HEK293T (cell line): ENCODE measurements around the gene MAN1A2.
A peak's percentile ranks its signal among the peaks of the same experiment; 100 is the strongest.

Source experiments
- CTCF ChIA-PET: fragments of 350-600 bp; formaldehyde crosslinking; extraction: SDS; loops from one replicate; lab custom pipeline; 2021; ENCODE audit warnings: antibody characterized with exemption, inconsistent platforms; lab: Yijun Ruan, JAX
- POLR2A ChIA-PET: fragments of 350-600 bp; formaldehyde crosslinking; extraction: SDS; loops from one replicate; lab custom pipeline; 2020; ENCODE audit warnings: antibody characterized with exemption, inconsistent platforms; lab: Yijun Ruan, JAX
- DNase-seq: peaks from one replicate; pipeline ENCODE4 v3.0.0; 2012; ENCODE audit warnings: mixed read lengths; ENCODE audit errors: extremely low spot score
- ARNT ChIP-seq: fragments of 450-650 bp; IDR thresholded peaks from 2 replicates; pipeline ENCODE4 v1.6.1; 2017; ENCODE audit warnings: mild to moderate bottlenecking
- BHLHE40 ChIP-seq: fragments of 450-650 bp; IDR thresholded peaks from 2 replicates; pipeline ENCODE4 v1.6.1; 2016; ENCODE audit warnings: mild to moderate bottlenecking, moderate library complexity, borderline replicate concordance
- CTBP1 ChIP-seq: fragments of 450-650 bp; IDR thresholded peaks from 2 replicates; pipeline ENCODE4 v1.6.1; 2016; ENCODE audit warnings: borderline replicate concordance
- ELF4 ChIP-seq: fragments of 450-650 bp; IDR thresholded peaks from 2 replicates; pipeline ENCODE4 v1.6.1; 2017; ENCODE audit warnings: antibody characterized with exemption
- FOXA1 ChIP-seq: fragments of 450-650 bp; IDR thresholded peaks from 2 replicates; pipeline ENCODE4 v1.6.1; 2016; ENCODE audit warnings: mild to moderate bottlenecking
- FOXK2 ChIP-seq: fragments of 450-650 bp; IDR thresholded peaks from 2 replicates; pipeline ENCODE4 v1.6.1; 2016; ENCODE audit warnings: mild to moderate bottlenecking
- FOXM1 ChIP-seq: fragments of 450-650 bp; IDR thresholded peaks from 2 replicates; pipeline ENCODE4 v1.6.1; 2017; ENCODE audit warnings: mild to moderate bottlenecking, borderline replicate concordance
- HDGF ChIP-seq: fragments of 450-650 bp; IDR thresholded peaks from 2 replicates; pipeline ENCODE4 v1.6.1; 2017; ENCODE audit warnings: antibody characterized with exemption, borderline replicate concordance
- L3MBTL2 ChIP-seq: fragments of 450-650 bp; conservative IDR thresholded peaks from 2 replicates; pipeline ENCODE4 v1.6.1; 2016; ENCODE audit warnings: mild to moderate bottlenecking
- LEF1 ChIP-seq: fragments of 450-650 bp; IDR thresholded peaks from 2 replicates; pipeline ENCODE4 v1.6.1; 2017; ENCODE audit warnings: mild to moderate bottlenecking, borderline replicate concordance
- NFRKB ChIP-seq: fragments of 450-650 bp; IDR thresholded peaks from 2 replicates; pipeline ENCODE4 v1.6.1; 2016; ENCODE audit warnings: mild to moderate bottlenecking, moderate library complexity
- PKNOX1 ChIP-seq: fragments of 450-650 bp; IDR thresholded peaks from 2 replicates; pipeline ENCODE4 v1.6.1; 2016
- SP1 ChIP-seq: fragments of 450-650 bp; IDR thresholded peaks from 2 replicates; pipeline ENCODE4 v1.6.1; 2017
- SUZ12 ChIP-seq: fragments of 450-650 bp; IDR thresholded peaks from 2 replicates; pipeline ENCODE4 v1.6.1; 2016; ENCODE audit warnings: mild to moderate bottlenecking
- TARDBP ChIP-seq: fragments of 450-650 bp; IDR thresholded peaks from 2 replicates; pipeline ENCODE4 v1.6.1; 2016
- ZNF384 ChIP-seq: fragments of 450-650 bp; IDR thresholded peaks from 2 replicates; pipeline ENCODE4 v1.6.1; 2016

The MAN1A2 gene

GRCh38 chr1:117534995-117535467 lies 167.8 kb downstream of the MAN1A2 start:
- POLR2A ChIA-PET, result interaction anchor here (1.5 kb wide), 1 partner anchor 71 kb away, joined by 4 read pairs; the partner anchor contains the start of gene TENT5C
- TF ChIP-seq ZNF384 (no peak), PKNOX1 (no peak), FOXM1 (no peak), FOXK2 (no peak), BHLHE40 (no peak), NFRKB (no peak), TARDBP (no peak), LEF1 (no peak), ARNT (no peak), SUZ12 (no peak), CTBP1 (no peak), ELF4 (no peak), FOXA1 (no peak), L3MBTL2 (no peak), SP1 (no peak), HDGF (no peak)
- CTCF ChIA-PET, result interaction anchor here (0.6 to 4.0 kb wide), 22 partner anchors 14 to 361 kb away, joined by 3 to 43 read pairs (median 4); partner anchors contain the start of gene TENT5C
- DNase-seq, result peak; percentile 72

GRCh38 chr1:117535821-117536220 lies 168.6 kb downstream of the MAN1A2 start:
- ChIA-PET CTCF (interaction anchor here (0.5 to 4.0 kb wide), 11 partner anchors 28 to 441 kb away, joined by 3 to 43 read pairs (median 4); no protein-coding TSS in a partner anchor), POLR2A (interaction anchor here (1.5 kb wide), 1 partner anchor 71 kb away, joined by 4 read pairs; the partner anchor contains the start of gene TENT5C)
- no peak for DNase-seq
- TF ChIP-seq L3MBTL2 (no peak), FOXA1 (no peak), FOXK2 (no peak), SP1 (no peak), ELF4 (no peak), CTBP1 (no peak), ARNT (no peak), PKNOX1 (no peak), SUZ12 (no peak), HDGF (no peak), TARDBP (no peak), LEF1 (no peak), FOXM1 (no peak), BHLHE40 (no peak), NFRKB (no peak), ZNF384 (no peak)

- DNase-seq, result peak; percentile 33
- TF ChIP-seq CTBP1 (no peak), ZNF384 (no peak), SUZ12 (no peak), FOXA1 (no peak), PKNOX1 (no peak), TARDBP (no peak), FOXK2 (no peak)
- CTCF ChIA-PET, result no interaction called here
- POLR2A ChIA-PET, result no interaction called here
Measured at GRCh38 chr1:117537291-117537920, 170.2 kb downstream of the MAN1A2 start.

GRCh38 chr1:117540532-117540931 lies 173.3 kb downstream of the MAN1A2 start:
- no peak for DNase-seq
- ChIA-PET CTCF (interaction anchor here (1.2 kb wide), 1 partner anchor 28 kb away, joined by 4 read pairs; no protein-coding TSS in a partner anchor), POLR2A (no interaction called here)
- TF ChIP-seq SP1 (no peak), SUZ12 (no peak), HDGF (no peak), PKNOX1 (no peak), L3MBTL2 (no peak)

- DNase-seq, result no peak
- no peak for TF ChIP-seq HDGF
- no peak for TF ChIP-seq LEF1
- TF ChIP-seq NFRKB, result no peak
- no peak for TF ChIP-seq SP1
- TF ChIP-seq ARNT, result no peak
- no peak for TF ChIP-seq L3MBTL2
- TF ChIP-seq FOXA1, result no peak
- no peak for TF ChIP-seq ZNF384
- no peak for TF ChIP-seq FOXK2
- no peak for TF ChIP-seq CTBP1
- TF ChIP-seq FOXM1, result no peak
- TF ChIP-seq PKNOX1, result no peak
- TF ChIP-seq SUZ12, result no peak
- TF ChIP-seq BHLHE40, result no peak
- no peak for TF ChIP-seq TARDBP
- ChIA-PET POLR2A (no interaction called here), CTCF (interaction anchor here (1.1 to 1.2 kb wide), 2 partner anchors 28 to 356 kb away, joined by 4 to 5 read pairs; no protein-coding TSS in a partner anchor)
Measured at GRCh38 chr1:117541003-117541402, 173.8 kb downstream of the MAN1A2 start.
